H1 (cell line): Measurements from ENCODE around the gene MAMSTR.

Experiments
- ATF2 ChIP-seq: IDR thresholded peaks from 2 replicates; pipeline ENCODE4 v1.6.1; 2012; ENCODE audit warnings: low read length, inconsistent platforms
- BRCA1 ChIP-seq: IDR thresholded peaks from 2 replicates; pipeline ENCODE4 v1.6.1; 2012; ENCODE audit warnings: low read depth, low read length, improper control_type of control experiment
- CREB1 ChIP-seq: IDR thresholded peaks from 2 replicates; pipeline ENCODE4 v1.6.1; 2012; ENCODE audit warnings: inconsistent platforms
- CTCF ChIP-seq, 3 experiments: IDR thresholded peaks; 1 replicate in 2 of 3; 2 replicates in 1 of 3; pipeline versions ENCODE4 v1.5.1 to v1.6.1; 2011; ENCODE audit warnings: low read length in 3 of 3, mild to moderate bottlenecking in 3 of 3, inconsistent platforms in 2 of 3, low read depth in 1 of 3, moderate library complexity in 1 of 3; ENCODE audit not compliant: insufficient read depth in 1 of 3; ENCODE audit errors: control extremely low read depth in 1 of 3
- EP300 ChIP-seq, 2 experiments: IDR thresholded peaks; 1 replicate in 1 of 2; 2 replicates in 1 of 2; pipeline ENCODE4 v1.6.1; 2011 to 2012; ENCODE audit warnings: low read depth in 2 of 2, low read length in 2 of 2, mild to moderate bottlenecking in 2 of 2, borderline replicate concordance in 1 of 2, inconsistent platforms in 1 of 2, moderate library complexity in 1 of 2
- MAX ChIP-seq: IDR thresholded peaks from 2 replicates; pipeline ENCODE4 v1.6.1; 2012; ENCODE audit warnings: inconsistent platforms
- NRF1 ChIP-seq: IDR thresholded peaks from 2 replicates; pipeline ENCODE4 v1.6.1; 2011; ENCODE audit warnings: mild to moderate bottlenecking, low read depth, low read length, improper control_type of control experiment
- POLR2A ChIP-seq, 2 experiments: IDR thresholded peaks; 1 replicate in 1 of 2; 2 replicates in 1 of 2; pipeline ENCODE4 v1.6.1; 2011; ENCODE audit warnings: low read depth in 2 of 2, low read length in 2 of 2, mild to moderate bottlenecking in 2 of 2; ENCODE audit errors: control extremely low read depth in 1 of 2
- RFX5 ChIP-seq: IDR thresholded peaks from 2 replicates; pipeline ENCODE4 v1.6.1; 2011; ENCODE audit warnings: low read depth, low read length, improper control_type of control experiment, borderline replicate concordance
- SP4 ChIP-seq: IDR thresholded peaks from 2 replicates; pipeline ENCODE4 v1.6.1; 2012; ENCODE audit warnings: low read length, inconsistent platforms
- TAF1 ChIP-seq: IDR thresholded peaks from 2 replicates; pipeline ENCODE4 v1.6.1; 2011; ENCODE audit warnings: mild to moderate bottlenecking, low read depth, low read length
- YY1 ChIP-seq: IDR thresholded peaks from 2 replicates; pipeline ENCODE4 v1.6.1; 2011; ENCODE audit warnings: low read depth, mild to moderate bottlenecking, low read length

GRCh38 chr19:48746110-48746509, 26.6 kb upstream of the MAMSTR start:
- TF ChIP-seq EP300 (IDR thresholded peaks at IDR 0.05; ENCODE audit: borderline replicate concordance in 1 of 2, low read depth in 2 of 2, low read length in 2 of 2): no peak
- TF ChIP-seq MAX: no peak
- TF ChIP-seq TAF1: no peak
- no peak for TF ChIP-seq CTCF (IDR thresholded peaks at IDR 0.05; ENCODE audit: control extremely low read depth in 1 of 3, insufficient read depth in 1 of 3, low read depth in 1 of 3, low read length in 3 of 3)
- TF ChIP-seq RFX5: no peak
- no peak for TF ChIP-seq ATF2
- TF ChIP-seq YY1: no peak
- TF ChIP-seq NRF1: no peak
- no peak for TF ChIP-seq POLR2A (IDR thresholded peaks at IDR 0.05; ENCODE audit: control extremely low read depth in 1 of 2, low read depth in 2 of 2, low read length in 2 of 2)
- no peak for TF ChIP-seq BRCA1
- TF ChIP-seq CREB1: no peak
- TF ChIP-seq SP4: no peak
